ENCODE results near the gene IFT88. TPM values are rescaled to one million over a fixed set of nuclear protein-coding genes. Genes with fewer than 3 reads are reported as not detected.
"Not testable (repeated sequence)": the region's sequence is repeated elsewhere in the genome, so short reads cannot be mapped to it uniquely, and the experiment has no call there.

The IFT88 gene
- total RNA-seq, 1 experiment from 2014 or later: 22.6 TPM

GRCh38 chr13:20671789-20672188 is 104.8 kb downstream of the IFT88 start:
- no peak for DNase-seq (ENCODE audit: low read depth, low spot score)
- in situ Hi-C loops (cut with HindIII; ENCODE audit: low pct_unique_long_range_greater_than_20kb, low sequenced_read_pairs): no loop called here

DNA sequence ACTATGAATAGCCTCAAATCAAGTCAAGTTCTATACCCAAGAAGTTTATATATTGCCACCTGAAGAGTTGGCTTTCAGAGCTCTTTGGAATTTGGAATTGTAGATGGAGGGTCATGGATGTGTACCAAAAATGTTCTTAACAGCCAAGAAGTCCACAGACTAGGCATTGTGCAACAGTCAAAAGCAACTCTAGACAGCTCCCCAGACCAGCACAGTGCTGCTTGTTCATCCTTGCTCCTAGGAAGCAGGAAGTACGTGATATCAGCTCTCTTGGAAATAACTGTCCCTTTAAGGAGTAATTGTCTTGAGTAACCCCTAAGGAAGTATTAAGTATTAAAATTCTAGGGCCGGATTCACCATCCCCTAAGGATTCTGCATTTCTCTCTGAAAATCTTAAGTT is 105.8 kb downstream of the IFT88 start:
- no peak for DNase-seq (ENCODE audit: low read depth, low spot score)
- in situ Hi-C loops (cut with HindIII; ENCODE audit: low pct_unique_long_range_greater_than_20kb, low sequenced_read_pairs): no loop called here

DNA sequence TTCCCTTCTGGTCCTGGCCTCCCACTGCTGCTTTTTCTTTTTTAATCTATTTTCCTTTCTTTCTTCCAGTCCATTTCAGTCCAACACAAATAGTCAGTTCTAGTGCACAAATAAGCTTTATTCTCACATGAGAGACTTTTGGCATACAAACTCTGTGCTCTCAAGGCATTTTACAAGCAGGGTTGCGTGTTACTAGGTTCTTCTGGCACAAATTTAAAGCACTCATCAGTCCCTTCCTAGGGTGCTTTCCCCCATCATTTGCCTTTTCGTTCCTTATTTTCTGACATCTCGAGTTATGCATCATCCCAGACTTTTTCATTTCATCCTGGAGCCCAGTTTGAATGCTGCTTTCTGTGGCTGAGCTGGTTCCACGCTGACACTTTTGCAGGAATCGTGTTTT is 106.8 kb downstream of the IFT88 start:
- DNase-seq (ENCODE audit: low read depth, low spot score): no peak
- in situ Hi-C loops (cut with HindIII; ENCODE audit: low pct_unique_long_range_greater_than_20kb, low sequenced_read_pairs): no loop called here

DNA sequence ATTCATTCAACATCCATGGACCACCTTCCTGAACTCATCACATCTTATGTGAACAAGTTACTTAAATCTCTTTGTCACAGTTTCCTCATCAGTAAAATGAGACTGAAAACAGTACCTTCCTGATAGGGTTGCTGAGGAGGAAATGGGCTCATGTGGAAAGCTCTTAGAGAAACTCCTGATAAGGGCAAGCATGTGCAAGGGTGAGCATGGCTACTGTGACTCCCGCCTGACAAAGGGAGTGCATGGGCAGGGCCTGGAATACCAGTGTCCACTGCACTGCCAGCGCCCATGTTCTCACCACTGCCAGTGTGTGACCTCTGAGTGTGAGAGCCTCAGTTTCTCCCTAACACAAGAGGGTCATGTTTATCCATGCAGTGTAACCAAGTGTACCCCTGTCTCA is 109.3 kb downstream of the IFT88 start:
- no peak for DNase-seq (ENCODE audit: low read depth, low spot score)
- in situ Hi-C loops (cut with HindIII; ENCODE audit: low pct_unique_long_range_greater_than_20kb, low sequenced_read_pairs): no loop called here

GRCh38 chr13:20678606-20679005 is 111.6 kb downstream of the IFT88 start:
- in situ Hi-C loops (cut with HindIII; ENCODE audit: low pct_unique_long_range_greater_than_20kb, low sequenced_read_pairs): not testable (repeated sequence)
- peak; percentile 50 for DNase-seq (ENCODE audit: low read depth, low spot score)

DNA sequence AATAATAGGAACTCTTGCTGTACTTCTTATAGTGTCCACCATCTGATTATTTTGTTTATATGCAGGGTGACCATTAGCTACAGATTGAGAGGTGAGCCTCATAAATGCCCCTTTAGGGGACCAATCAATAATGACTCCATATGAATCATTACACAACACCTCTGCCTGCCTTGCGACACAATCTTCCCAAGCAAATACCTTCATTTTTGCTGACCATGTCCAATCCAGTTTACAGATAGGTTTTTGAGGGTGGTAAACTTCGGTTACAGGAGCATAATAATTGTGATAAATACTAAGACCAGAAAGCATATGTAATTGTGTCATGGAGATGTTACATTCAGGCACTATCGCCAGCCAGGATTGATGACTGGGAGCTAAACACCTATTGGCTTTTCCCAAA is 112.9 kb downstream of the IFT88 start:
- in situ Hi-C loops (cut with HindIII; ENCODE audit: low pct_unique_long_range_greater_than_20kb, low sequenced_read_pairs): no loop called here
- DNase-seq (ENCODE audit: low read depth, low spot score): no peak

DNA sequence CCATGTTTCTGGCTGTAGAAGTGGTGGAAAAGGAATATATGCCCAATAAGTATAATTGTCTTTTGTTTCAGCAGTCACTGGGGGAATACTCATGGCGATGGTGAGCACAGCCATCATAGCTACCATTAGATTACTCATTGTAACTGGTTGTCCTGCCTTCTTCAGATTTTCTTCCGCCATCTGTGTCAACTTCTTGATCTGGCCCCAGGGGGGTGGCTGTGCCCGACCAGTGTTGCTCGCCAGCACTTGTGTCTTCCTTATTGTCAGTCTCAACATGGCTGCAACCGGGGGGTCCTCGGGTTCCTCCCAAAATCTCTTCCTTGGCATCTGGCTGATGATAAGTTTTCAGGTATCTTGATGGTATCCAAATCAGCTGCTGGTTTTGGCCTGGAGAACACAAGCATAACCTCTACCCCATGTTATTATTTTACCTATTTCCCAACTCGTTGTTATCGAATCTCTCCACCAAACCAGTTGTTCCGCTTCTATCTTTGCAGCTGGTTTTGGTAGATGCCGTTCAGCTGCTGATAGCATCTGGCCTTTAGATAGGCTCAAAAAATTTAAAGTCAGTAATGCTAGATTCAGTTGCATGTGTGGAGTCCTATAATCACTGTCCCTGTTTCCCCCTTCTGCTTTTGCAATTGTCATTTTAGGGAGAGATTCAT is 113.6 kb downstream of the IFT88 start:
- in situ Hi-C loops (cut with HindIII; ENCODE audit: low pct_unique_long_range_greater_than_20kb, low sequenced_read_pairs): no loop called here
- no peak for DNase-seq (ENCODE audit: low read depth, low spot score)

DNA sequence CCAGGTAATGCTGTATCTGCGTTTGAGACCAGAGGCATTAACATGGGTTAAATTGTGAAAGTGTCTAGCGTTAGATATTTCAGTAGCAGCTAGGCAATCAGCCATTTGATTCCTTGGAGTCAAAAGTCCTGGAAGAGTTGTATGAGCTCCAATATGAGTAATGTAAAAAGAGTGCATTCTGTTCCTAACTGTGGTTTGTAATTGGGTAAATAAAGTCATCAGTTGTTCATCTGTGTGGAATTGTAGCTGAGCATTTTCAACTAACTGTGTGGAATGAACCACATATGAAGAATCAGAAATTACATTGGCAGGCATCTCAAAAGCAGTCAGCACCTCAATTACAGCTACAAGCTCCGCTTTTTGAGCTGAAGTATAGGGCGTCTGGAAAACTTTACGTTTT is 114.5 kb downstream of the IFT88 start:
- DNase-seq (ENCODE audit: low read depth, low spot score); in situ Hi-C loops (cut with HindIII; ENCODE audit: low pct_unique_long_range_greater_than_20kb, low sequenced_read_pairs): not testable (repeated sequence)

GRCh38 chr13:20682061-20682460 is 115.1 kb downstream of the IFT88 start:
- in situ Hi-C loops (cut with HindIII; ENCODE audit: low pct_unique_long_range_greater_than_20kb, low sequenced_read_pairs): no loop called here

DNA sequence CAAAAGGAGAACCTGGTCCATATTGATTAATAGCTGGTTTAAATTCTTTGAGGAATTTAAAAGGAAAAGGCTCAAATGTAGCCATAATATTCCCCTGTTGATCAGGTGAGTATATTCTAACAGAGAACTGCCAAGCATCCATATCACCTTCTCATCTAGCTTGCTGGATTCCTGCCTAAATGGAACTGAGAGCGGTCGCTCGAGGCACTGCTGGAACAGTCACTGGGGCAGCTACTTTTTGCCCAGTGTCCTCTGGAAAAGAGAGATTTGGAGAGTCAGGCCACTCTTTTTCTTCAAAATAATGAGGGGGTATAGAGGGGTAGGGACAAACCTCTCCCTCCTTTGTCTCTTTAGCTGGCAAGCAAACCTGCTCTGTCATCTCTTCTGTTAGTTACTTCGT is 117.1 kb downstream of the IFT88 start:
- in situ Hi-C loops (cut with HindIII; ENCODE audit: low pct_unique_long_range_greater_than_20kb, low sequenced_read_pairs): no loop called here
- DNase-seq (ENCODE audit: low read depth, low spot score): no peak

More at GRCh38 chr13:20682061-20682460, 115.1 kb downstream of the IFT88 start:
- DNase-seq (ENCODE audit: low read depth, low spot score): no peak

DNA sequence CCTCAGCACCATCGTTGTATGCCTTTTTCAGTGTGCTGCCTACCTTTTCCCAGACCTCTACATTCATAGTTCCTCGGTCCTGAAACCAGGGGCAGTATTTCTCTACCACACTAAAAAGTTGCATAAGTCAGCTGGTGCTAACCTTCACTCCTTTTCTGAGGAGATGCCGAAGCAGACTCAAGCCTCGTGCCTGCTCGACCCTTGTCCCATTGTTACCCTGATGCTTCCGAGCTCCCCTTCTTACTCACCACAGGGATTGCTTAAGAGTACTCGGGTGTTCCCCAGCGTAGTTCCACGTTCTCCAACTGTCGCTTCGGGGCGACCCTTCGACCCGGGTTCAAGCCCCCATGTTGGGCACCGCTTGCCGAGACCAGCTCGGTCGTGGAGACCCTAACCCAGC is 117.6 kb downstream of the IFT88 start:
- in situ Hi-C loops (cut with HindIII; ENCODE audit: low pct_unique_long_range_greater_than_20kb, low sequenced_read_pairs): no loop called here
- DNase-seq (ENCODE audit: low read depth, low spot score): no peak

DNA sequence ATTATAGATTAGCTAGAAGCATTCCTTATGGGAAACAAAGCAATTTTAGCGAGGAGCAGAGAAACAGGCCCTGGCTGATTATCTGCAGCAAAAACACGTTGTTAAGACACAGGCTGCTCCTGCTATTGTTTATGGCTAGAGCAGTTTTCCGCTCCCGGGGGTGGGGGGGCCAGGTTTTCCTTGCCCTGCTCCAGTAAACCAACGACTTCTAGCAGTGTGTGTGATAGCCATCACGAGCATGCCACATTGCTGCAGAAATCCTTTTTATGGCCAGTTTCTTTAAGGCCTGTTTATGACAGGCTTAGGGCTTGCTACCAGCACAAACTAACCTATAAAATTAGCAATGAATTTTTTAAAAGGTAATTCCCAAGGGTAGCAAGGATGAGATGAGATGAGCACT is 118.1 kb downstream of the IFT88 start:
- no peak for DNase-seq (ENCODE audit: low read depth, low spot score)
- in situ Hi-C loops (cut with HindIII; ENCODE audit: low pct_unique_long_range_greater_than_20kb, low sequenced_read_pairs): no loop called here

DNA sequence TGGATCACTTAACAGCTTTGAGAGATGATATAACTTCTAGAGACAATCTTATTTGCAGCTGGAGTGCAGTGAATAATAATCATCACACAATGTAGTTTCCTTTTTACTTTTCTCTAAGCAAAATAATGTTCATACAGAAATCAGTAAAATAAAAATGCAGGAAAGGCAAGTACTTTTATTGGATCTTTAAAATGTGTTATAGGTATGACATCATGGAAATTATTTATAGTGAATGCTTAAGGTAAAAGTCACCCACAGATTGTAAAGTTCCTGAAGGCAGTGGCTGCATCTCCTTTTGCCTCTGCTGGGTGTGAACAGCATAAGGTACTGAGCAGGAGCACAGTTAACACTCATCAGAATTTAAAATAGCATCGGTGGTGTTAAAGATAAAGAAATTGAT is 119.2 kb downstream of the IFT88 start:
- in situ Hi-C loops (cut with HindIII; ENCODE audit: low pct_unique_long_range_greater_than_20kb, low sequenced_read_pairs): no loop called here
- no peak for DNase-seq (ENCODE audit: low read depth, low spot score)

- DNase-seq (ENCODE audit: low read depth, low spot score): no peak
- in situ Hi-C loops (cut with HindIII; ENCODE audit: low pct_unique_long_range_greater_than_20kb, low sequenced_read_pairs): no loop called here
Observed at GRCh38 chr13:20686863-20687579, 120.1 kb downstream of the IFT88 start.

GRCh38 chr13:20689291-20689690 is 122.3 kb downstream of the IFT88 start:
- in situ Hi-C loops (cut with HindIII; ENCODE audit: low pct_unique_long_range_greater_than_20kb, low sequenced_read_pairs): no loop called here
- DNase-seq (ENCODE audit: low read depth, low spot score): no peak

DNA sequence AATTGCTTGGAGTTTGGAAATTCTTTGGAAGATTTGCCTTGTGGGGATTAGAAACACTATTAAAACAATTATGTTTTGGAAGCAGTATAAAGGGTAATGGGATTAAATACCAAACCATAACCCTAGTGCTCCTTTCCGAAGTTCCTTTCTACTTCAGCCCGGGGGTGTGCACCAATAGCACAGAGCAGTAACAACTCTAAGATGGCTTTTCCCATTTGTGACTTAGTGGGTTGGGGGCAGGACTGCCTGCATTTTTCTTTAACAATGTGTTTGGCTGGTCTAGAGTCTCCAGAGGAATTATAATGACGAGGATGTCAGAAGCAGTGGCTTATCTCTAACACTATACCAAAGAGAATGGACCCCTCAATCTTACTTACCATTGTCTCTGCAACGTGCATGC is 124.7 kb downstream of the IFT88 start:
- in situ Hi-C loops (cut with HindIII; ENCODE audit: low pct_unique_long_range_greater_than_20kb, low sequenced_read_pairs): no loop called here

DNA sequence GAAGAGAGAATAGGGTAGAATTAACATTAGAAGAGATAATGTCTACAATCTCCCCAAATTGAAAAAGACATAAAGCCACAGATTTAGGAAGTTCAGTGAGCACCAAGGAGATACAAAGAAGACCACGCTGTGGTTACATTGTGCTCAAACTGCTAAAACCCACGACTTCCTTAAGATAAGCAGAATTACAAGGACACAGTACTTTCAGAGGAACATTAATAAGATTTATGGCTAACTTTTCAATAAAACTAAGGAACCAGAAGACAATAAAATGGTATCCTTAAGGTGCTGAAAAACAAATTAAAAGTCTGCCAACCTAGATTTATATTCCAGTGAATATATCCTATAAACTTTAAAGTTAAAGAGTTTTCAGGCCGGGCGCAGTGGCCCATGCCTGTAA is 129.1 kb downstream of the IFT88 start:
- in situ Hi-C loops (cut with HindIII; ENCODE audit: low pct_unique_long_range_greater_than_20kb, low sequenced_read_pairs): no loop called here

More for the DNA sequence above, 124.7 kb downstream of the IFT88 start:
- no peak for DNase-seq (ENCODE audit: low read depth, low spot score)

GRCh38 chr13:20699715-20700114 is 132.8 kb downstream of the IFT88 start:
- DNase-seq (ENCODE audit: low read depth, low spot score): no peak
- in situ Hi-C loops (cut with HindIII; ENCODE audit: low pct_unique_long_range_greater_than_20kb, low sequenced_read_pairs): no loop called here

More for the DNA sequence above, 129.1 kb downstream of the IFT88 start:
- DNase-seq (ENCODE audit: low read depth, low spot score): no peak

DNA sequence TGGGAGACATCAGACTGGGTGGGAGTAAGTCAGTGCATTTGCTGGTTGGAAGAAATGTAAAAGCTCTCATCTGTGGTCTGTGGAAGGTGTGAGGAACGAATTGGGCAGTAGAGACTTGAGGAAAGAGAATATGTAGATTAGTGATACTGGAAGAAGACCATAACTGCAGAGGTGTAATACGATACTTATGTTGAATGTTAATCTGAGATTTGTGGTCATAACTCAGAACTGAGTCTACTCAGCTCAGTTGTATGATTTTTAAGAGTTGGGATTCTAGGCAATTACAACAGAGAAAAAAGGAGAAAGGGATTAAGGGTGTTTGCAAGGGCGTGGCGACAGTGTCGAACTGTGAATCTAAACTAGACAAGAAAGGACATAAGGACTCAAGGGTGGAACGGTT is 133.3 kb downstream of the IFT88 start:
- in situ Hi-C loops (cut with HindIII; ENCODE audit: low pct_unique_long_range_greater_than_20kb, low sequenced_read_pairs): no loop called here
- DNase-seq (ENCODE audit: low read depth, low spot score): no peak

All from SK-MEL-5 (cell line).